ENCODE data around the gene ISG20L2. TPM values are rescaled to one million over a fixed set of nuclear protein-coding genes. Genes with fewer than 3 reads are reported as not detected.
A peak's percentile ranks its signal among the peaks of the same experiment; 100 is the strongest.

Gene ISG20L2
- total and polyA plus RNA-seq, 8 donors = 18.3 to 45.9 (median 40.3) TPM

DNA sequence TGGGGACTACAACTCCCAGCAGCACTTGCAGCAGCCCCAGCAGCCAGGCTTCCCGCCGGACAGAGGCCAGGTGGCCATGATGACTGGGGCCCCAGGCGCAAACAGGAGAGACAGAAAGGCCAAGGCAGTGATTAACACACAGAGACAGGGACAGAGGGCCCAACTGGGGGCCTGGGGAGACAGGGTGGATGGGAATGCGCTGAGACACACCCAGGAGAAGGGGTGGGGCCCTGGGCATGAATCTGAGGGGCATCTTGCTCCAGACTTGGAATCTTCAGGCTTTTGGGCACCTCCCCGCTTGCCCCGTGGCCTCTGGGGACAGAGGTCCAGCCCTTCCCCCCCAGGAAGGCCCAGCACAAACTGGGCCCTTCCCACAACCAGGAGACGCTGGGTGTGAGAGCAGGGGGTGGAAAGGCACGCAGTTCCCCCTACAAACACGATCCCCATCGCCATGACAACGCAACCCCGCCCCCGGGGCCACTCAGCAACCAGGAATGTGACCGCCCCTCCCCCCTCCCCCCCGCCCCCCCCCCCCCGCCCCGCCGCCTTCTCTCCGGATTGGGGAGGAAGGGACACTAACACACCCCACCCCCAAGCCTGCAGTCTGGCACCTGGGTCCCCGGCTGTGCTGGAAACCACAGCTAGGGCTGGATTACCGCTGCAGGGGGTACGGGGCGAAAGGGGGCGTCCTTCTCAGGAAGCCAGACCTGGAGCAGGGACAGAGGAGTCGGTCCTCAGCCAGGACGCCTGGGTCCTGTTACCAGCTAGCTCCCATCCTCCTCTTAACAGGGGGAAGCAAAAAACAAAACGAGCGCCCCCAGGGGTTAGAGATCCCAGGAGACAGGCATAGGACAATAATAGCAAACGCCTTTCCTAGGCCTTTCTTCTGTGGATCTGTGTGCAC is 18.4 kb upstream of the ISG20L2 start:
- peak overlapping the region; percentile 98 for H3K27ac ChIP-seq
- intact Hi-C loops (cut with DNase I) = no loop called here
- ATAC-seq = peak; percentile 65
- no peaks in the 10 kb centered on the region for H3K9me3 ChIP-seq
- peaks cover 38 to 76% of the 10 kb centered on the region in 2 donors for H3K4me1 ChIP-seq
- no peaks in the 10 kb centered on the region for H3K27me3 ChIP-seq
- H3K36me3 ChIP-seq = peaks cover 0 to 35% of the 10 kb centered on the region in 2 donors
- DNase-seq = peak; percentile 89 to 95 (median 92)
- H3K4me3 ChIP-seq = peak overlapping the region; percentile 45 to 97
- TF ChIP-seq, protein P1, sequence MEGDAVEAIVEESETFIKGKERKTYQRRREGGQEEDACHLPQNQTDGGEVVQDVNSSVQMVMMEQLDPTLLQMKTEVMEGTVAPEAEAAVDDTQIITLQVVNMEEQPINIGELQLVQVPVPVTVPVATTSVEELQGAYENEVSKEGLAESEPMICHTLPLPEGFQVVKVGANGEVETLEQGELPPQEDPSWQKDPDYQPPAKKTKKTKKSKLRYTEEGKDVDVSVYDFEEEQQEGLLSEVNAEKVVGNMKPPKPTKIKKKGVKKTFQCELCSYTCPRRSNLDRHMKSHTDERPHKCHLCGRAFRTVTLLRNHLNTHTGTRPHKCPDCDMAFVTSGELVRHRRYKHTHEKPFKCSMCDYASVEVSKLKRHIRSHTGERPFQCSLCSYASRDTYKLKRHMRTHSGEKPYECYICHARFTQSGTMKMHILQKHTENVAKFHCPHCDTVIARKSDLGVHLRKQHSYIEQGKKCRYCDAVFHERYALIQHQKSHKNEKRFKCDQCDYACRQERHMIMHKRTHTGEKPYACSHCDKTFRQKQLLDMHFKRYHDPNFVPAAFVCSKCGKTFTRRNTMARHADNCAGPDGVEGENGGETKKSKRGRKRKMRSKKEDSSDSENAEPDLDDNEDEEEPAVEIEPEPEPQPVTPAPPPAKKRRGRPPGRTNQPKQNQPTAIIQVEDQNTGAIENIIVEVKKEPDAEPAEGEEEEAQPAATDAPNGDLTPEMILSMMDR (IDR thresholded peaks at IDR 0.05) = no peak

DNA sequence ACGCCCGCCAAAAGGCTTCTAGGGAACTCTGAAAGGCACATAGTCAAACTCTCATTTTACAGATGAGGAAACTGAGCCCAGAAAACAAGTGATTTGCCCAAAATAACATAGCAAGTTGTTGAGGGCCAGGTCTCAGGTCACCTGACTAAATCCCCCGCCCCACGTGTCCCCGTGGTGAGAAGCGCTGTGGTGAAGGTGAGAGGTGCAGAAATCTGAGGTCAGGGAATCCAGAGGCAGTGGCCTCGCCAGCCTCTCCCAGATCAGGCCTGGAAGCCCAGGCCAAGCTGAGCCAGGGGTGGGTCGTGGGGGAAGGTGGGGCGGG is 17.8 kb upstream of the ISG20L2 start:
- Histone ChIP-seq H3K27ac (peak overlapping the region; percentile 98), H3K27me3 (no peaks in the 10 kb centered on the region), H3K4me1 (peaks cover 38 to 82% of the 10 kb centered on the region in 2 donors), H3K9me3 (no peaks in the 10 kb centered on the region), H3K4me3 (peak overlapping the region; percentile 45 to 97), H3K36me3 (peaks cover 0 to 35% of the 10 kb centered on the region in 2 donors)
- ATAC-seq = no peak
- intact Hi-C loops (cut with DNase I) = no loop called here
- TF ChIP-seq, protein P1 (IDR thresholded peaks at IDR 0.05) = no peak
- DNase-seq = no peak

DNA sequence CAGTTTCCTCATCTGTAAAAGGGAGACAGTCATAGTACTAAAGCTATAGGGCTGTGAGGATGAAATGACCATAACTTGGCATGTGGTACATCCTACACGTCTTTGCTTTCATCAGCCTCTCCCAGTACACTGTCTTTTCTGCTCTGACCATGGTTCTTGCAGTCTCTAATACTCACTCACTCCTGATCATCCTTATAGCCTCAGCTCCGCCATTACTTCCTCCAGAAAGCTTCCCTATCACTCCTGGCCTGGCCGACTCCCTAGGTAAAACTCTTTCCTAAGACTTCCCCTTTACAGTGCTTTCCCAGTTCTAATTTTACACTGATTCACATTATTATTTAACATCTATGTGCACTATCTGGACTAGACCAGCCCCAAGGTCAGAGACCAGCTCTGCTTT is 17.3 kb upstream of the ISG20L2 start:
- Histone ChIP-seq H3K36me3 (peaks cover 0 to 35% of the 10 kb centered on the region in 2 donors), H3K27me3 (no peaks in the 10 kb centered on the region), H3K4me3 (peak overlapping the region; percentile 45 to 97), H3K4me1 (peaks cover 38 to 83% of the 10 kb centered on the region in 2 donors), H3K27ac (peak overlapping the region; percentile 98), H3K9me3 (no peaks in the 10 kb centered on the region)
- intact Hi-C loops (cut with DNase I) = no loop called here
- TF ChIP-seq, protein P1 (IDR thresholded peaks at IDR 0.05) = no peak
- ATAC-seq (no peak), DNase-seq (no peak)

DNA sequence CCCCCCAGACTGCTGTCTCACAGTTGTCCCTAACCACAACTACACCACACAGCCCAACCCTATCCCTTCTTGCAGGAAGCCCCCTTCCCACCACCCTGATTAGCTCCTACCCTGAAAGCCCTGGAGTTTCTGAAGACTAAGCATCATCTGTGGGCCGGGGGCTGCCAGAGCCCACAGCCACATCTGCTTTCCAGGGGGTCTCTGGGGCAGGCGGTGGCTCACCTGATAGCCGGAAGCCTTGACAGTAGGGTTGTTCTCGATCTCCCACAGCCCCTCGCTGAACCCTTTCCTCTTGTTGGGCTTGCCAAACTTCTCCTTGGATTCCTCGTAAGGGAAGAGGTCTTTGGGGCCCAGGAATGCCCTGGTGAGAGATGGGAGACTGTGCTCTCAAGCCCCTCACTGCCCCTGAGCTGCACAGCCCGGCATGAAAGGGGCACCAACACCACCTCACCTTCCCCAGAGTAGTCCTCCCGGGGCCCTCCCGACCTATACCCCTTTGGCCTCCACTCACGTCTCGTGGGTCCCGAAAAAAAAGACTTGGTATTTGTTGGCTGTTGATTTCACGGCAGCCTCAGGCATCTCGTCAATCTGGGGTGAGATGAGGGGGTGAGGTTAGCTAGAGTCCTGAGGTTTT is 16.3 kb upstream of the ISG20L2 start:
- peak overlapping the region in 1 of 2 donors; percentile 98 for H3K27ac ChIP-seq
- no peak overlapping the region for H3K4me3 ChIP-seq
- ATAC-seq (no peak), DNase-seq (no peak)
- TF ChIP-seq, protein P1 (IDR thresholded peaks at IDR 0.05) = no peak
- H3K4me1 ChIP-seq = peaks cover 42 to 86% of the 10 kb centered on the region in 2 donors
- peaks cover 0 to 35% of the 10 kb centered on the region in 2 donors for H3K36me3 ChIP-seq
- intact Hi-C loops (cut with DNase I) = no loop called here
- no peaks in the 10 kb centered on the region for H3K9me3 ChIP-seq
- no peaks in the 10 kb centered on the region for H3K27me3 ChIP-seq

DNA sequence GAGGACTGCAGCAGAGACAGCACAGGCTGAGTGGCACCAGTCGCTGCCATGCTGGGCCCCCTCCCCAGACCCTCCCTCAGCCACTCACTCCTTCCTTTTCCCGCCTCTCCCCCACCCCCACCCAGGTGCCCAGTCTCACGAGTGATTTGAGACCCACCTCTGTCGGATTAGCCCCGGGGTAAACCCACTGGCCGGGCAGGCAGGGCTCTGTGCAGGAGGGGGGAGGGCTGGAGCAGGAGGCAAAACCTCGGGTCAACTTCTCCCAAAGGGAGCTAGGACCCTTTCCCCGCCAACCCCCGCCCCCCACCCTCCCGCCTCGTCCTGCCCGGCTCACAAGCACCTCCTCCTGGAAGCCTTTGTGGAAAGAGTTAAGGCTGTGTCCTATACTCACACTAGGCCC is 15.8 kb upstream of the ISG20L2 start:
- Histone ChIP-seq H3K27ac (peak overlapping the region in 1 of 2 donors; percentile 89), H3K4me1 (peaks cover 37 to 86% of the 10 kb centered on the region in 2 donors), H3K27me3 (no peaks in the 10 kb centered on the region), H3K36me3 (peaks cover 0 to 35% of the 10 kb centered on the region in 2 donors), H3K4me3 (no peak overlapping the region), H3K9me3 (no peaks in the 10 kb centered on the region)
- ATAC-seq = no peak
- TF ChIP-seq, protein P1 (IDR thresholded peaks at IDR 0.05) = no peak
- intact Hi-C loops (cut with DNase I) = no loop called here
- DNase-seq = no peak
